GM12875 (cell line): ENCODE data around the gene TBL2.
A peak's percentile ranks its signal among the peaks of the same experiment; 100 is the strongest.
"Not testable (repeated sequence)": the region's sequence is repeated elsewhere in the genome, so short reads cannot be mapped to it uniquely, and the experiment has no call there.

Experiments
- H3K4me3 ChIP-seq: one replicate; pipeline ENCODE4 v1.5.1; 2011; ENCODE audit warnings: low read depth, low read length, control low read depth
- TF ChIP-seq, protein P1 (sequence below): IDR thresholded peaks from 2 replicates; pipeline ENCODE4 v1.5.1; 2011; ENCODE audit warnings: low read depth, mild to moderate bottlenecking, control low read depth, inconsistent platforms, low read length, moderate library complexity, borderline replicate concordance; ENCODE audit not compliant: insufficient read depth

The TBL2 gene

DNA sequence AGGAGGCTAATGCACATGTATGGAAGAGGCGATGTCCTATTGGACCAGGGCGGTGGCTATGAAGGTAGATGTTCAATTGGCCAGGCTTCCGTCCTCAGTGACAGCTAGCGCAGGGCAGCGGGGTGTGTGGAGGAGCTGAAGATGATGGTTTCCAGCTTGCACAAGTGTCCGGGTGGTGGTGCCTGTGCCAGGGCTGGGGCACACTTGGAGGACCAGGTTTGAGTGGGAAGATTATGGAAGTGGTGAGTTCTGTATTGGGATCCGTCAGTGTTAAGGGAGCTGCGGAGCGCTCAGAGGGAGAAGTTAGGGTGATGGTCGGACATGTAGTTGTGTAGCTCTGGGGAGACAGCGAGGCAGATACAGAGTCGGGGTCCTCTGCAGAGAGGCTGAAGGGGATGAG lies 8.5 kb upstream of the TBL2 start:
- H3K4me3 ChIP-seq, result no peak overlapping the region
- TF ChIP-seq, protein P1, sequence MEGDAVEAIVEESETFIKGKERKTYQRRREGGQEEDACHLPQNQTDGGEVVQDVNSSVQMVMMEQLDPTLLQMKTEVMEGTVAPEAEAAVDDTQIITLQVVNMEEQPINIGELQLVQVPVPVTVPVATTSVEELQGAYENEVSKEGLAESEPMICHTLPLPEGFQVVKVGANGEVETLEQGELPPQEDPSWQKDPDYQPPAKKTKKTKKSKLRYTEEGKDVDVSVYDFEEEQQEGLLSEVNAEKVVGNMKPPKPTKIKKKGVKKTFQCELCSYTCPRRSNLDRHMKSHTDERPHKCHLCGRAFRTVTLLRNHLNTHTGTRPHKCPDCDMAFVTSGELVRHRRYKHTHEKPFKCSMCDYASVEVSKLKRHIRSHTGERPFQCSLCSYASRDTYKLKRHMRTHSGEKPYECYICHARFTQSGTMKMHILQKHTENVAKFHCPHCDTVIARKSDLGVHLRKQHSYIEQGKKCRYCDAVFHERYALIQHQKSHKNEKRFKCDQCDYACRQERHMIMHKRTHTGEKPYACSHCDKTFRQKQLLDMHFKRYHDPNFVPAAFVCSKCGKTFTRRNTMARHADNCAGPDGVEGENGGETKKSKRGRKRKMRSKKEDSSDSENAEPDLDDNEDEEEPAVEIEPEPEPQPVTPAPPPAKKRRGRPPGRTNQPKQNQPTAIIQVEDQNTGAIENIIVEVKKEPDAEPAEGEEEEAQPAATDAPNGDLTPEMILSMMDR, result no peak

DNA sequence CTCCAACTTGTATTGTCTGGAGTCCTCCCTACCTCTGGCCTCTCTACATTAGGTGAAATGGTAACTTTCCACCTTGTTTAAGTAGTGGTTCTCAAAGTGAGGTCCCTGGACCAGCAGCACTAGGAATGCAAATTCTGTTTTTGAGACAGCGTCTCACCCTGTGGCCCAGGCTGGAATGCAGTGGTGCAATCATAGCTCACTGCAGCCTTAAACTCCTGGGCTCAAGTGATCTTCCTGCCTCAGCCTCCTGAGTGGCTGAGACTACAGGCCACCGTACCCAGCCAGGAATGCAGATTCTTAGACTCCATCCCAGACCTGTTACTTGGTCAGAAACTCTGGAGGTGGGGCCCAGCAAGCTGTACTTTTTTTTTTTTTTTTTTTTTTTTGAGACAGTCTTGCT lies 6.8 kb upstream of the TBL2 start:
- TF ChIP-seq, protein P1, result no peak
- no peak overlapping the region for H3K4me3 ChIP-seq

DNA sequence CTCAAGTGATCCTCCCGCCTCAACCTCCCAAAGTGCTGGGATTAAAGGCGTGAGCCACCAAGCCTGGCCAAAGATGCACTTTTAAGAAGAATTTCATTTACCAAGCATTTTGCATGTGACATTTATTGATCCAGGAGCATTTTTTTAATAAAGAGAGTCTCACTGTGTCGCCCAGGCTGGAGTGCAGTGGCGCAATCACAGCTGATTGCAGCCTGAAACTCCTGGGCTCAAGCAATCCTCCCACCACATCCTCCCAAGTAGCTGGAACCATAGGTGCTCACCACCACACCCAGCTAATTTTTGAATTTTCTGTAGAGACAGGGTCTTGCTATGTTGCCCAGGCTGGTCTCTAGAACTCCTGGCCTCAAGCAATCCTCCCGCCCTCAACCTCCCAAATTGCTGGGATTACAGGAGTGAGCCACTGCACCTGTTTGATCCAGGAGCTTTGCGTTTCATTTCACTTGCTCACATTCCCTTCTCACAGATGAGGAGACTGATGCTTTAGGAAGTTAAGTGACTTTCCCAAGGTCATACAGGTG lies 4.4 kb upstream of the TBL2 start:
- no peak overlapping the region for H3K4me3 ChIP-seq
- TF ChIP-seq, protein P1, result no peak

DNA sequence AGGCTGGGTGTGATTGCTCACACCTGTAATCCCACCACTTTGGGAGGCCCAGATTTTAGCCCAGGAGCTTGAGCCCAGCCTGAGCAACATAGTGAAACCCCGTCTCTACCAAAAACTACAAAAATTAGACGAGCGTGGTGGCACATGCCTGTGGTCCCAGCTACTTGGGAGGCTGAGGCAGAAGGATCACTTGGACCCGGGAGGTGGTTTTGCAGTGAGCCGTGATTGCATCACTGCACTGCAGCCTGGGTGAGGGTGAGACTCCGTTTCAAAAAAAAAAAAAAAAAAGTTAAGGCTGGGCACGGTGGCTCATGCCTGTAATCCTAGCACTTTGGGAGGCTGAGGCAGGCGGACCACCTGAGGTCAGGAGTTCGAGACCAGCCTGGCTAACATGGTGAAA lies 2.6 kb upstream of the TBL2 start:
- not testable (repeated sequence) for H3K4me3 ChIP-seq

DNA sequence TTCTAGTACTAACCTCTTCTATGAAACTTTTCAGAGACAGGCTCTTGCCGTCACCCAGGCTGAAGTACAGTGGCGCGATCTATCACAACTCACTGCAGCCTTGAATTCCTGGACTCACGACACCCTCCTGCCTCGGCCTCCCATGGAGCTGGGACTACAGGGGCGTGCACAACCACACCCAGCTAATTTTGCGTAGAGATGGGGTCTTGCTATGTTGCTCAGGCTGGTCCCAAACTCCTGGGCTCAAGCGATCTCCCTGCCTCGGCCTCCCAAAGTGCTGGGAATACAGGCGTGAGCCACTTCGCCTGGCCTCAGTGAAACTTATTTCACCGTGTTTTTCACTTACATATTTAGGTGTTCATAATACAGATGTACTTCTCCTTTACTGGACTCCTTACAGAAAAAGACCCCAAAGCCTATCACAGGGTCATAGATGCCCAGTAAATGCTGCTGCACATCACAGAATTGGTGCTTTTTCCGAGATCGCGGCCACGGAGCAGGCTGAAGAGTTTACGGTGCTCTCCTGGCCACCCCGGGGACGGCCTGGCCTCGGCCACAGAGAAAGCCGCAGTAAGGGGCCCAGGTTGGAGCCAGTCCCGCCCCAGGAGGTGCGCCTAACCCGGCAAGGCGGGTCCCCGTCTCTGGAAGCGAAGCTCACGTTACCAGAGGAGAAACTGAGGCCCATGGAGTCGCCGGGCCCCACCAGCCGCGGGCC lies 595 bp downstream of the TBL2 start:
- TF ChIP-seq, protein P1, result no peak
- peak overlapping the region; percentile 91 for H3K4me3 ChIP-seq

DNA sequence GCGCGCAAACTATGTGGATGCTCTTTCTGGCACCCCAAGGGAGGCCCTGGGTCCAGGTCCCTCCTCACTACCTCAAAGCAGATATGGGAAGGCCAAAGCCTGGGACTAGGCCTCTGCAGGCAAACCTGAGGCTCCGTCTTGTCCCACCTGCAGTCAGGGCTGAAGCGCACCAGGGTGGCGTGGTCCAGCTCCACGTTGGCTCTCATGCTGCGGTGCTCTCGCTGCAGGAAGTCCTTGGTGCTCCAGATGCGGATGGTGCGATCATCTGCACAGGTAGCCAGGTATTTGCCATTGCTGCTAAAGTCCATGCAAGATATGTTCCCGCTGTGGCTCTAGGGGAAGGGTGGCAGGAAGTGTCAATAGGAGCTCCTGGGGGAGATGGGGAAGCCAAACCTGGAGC lies 4.6 kb downstream of the TBL2 start:
- TF ChIP-seq, protein P1, result no peak
- H3K4me3 ChIP-seq, result no peak overlapping the region

DNA sequence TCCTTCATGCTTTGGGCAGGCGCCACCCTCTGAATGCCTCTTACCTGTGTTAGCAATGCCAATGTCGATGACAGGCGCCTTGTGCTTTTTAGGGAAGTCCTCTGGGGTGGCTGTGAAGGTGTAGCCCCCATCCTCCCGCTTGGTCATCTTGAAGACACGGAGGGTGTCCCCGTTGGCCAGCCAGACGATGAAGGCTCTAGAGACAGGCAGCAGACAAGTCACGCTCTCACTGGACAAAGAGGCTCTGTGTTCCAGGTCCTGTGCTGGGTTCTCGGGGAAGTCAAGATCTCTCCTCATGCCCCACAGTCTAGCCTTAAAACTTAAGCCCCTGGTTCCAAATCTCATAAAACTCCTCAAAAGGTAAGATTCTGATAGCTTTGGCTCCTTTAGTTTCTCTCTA lies 5.1 kb downstream of the TBL2 start:
- TF ChIP-seq, protein P1, result no peak

More for the DNA sequence above, 5.1 kb downstream of the TBL2 start:
- no peak overlapping the region for H3K4me3 ChIP-seq
